ENCODE results near the gene TSPEAR.

The TSPEAR gene

GRCh38 chr21:44537930-44538911 is 173.2 kb downstream of the TSPEAR start:
- no peak for DNase-seq

GRCh38 chr21:44535963-44536362 is 175.4 kb downstream of the TSPEAR start:
- DNase-seq = no peak

GRCh38 chr21:44534688-44535087 is 176.7 kb downstream of the TSPEAR start:
- no peak for DNase-seq

- no peak for DNase-seq
Observed at GRCh38 chr21:44533891-44534627, 177.3 kb downstream of the TSPEAR start.

- no peak for DNase-seq
Observed at GRCh38 chr21:44533121-44533890, 178.1 kb downstream of the TSPEAR start.

- no peak for DNase-seq
Observed at GRCh38 chr21:44532712-44533111, 178.7 kb downstream of the TSPEAR start.

GRCh38 chr21:44531606-44532564 is 179.5 kb downstream of the TSPEAR start:
- DNase-seq = no peak

- no peak for DNase-seq
Observed at GRCh38 chr21:44530903-44531605, 180.3 kb downstream of the TSPEAR start.

GRCh38 chr21:44530221-44530902 is 181.0 kb downstream of the TSPEAR start:
- no peak for DNase-seq

GRCh38 chr21:44529503-44530125 is 181.8 kb downstream of the TSPEAR start:
- no peak for DNase-seq

- no peak for DNase-seq
Observed at GRCh38 chr21:44529011-44529421, 182.4 kb downstream of the TSPEAR start.

GRCh38 chr21:44528634-44528995 is 182.8 kb downstream of the TSPEAR start:
- DNase-seq = no peak

- no peak for DNase-seq
Observed at GRCh38 chr21:44527983-44528633, 183.3 kb downstream of the TSPEAR start.

GRCh38 chr21:44527156-44527982 is 184.0 kb downstream of the TSPEAR start:
- DNase-seq = no peak

GRCh38 chr21:44526096-44526997 is 185.0 kb downstream of the TSPEAR start:
- DNase-seq = no peak

- no peak for DNase-seq
Observed at GRCh38 chr21:44525391-44526095, 185.8 kb downstream of the TSPEAR start.

Data from stimulated activated CD4-positive, alpha-beta T cell treated with anti-CD3 and anti-CD28 coated beads, Interleukin-4, amount 100 ng/mL, for 1 hour (primary cell).